Kidney epithelial cell (primary cell): ENCODE data around the gene DNAH8. TPM values are rescaled to one million over a fixed set of nuclear protein-coding genes. Genes with fewer than 3 reads are reported as not detected.
"Not testable (repeated sequence)": the region's sequence is repeated elsewhere in the genome, so short reads cannot be mapped to it uniquely, and the experiment has no call there.

Experiments
- DNase-seq: peaks from one replicate; pipeline ENCODE4 v3.0.0-alpha.2; 2010; ENCODE audit warnings: low read depth
- H3K27me3 ChIP-seq: 2 replicates; pipeline ENCODE4 v1.6.0; 2011; ENCODE audit warnings: low read length; ENCODE audit not compliant: control insufficient read depth, insufficient read depth
- H3K36me3 ChIP-seq: 2 replicates; pipeline ENCODE4 v1.5.1; 2011; ENCODE audit warnings: low read length; ENCODE audit not compliant: control insufficient read depth, insufficient read depth
- H3K4me3 ChIP-seq: 2 replicates; pipeline ENCODE4 v1.5.1; 2011; ENCODE audit warnings: low read depth, mild to moderate bottlenecking, control low read depth, low read length
- CTCF ChIP-seq: IDR thresholded peaks from 2 replicates; pipeline ENCODE4 v1.5.1; 2011; ENCODE audit warnings: mild to moderate bottlenecking, moderate library complexity, low read length, control low read depth, inconsistent platforms; ENCODE audit not compliant: insufficient read depth, poor library complexity, severe bottlenecking
- total RNA-seq: library from RNA; depleted of rRNA; stranded (reverse); fragments of >200 nt; gene quantifications from 2 replicates; pipeline ENCODE4 v1.2.3, GENCODE V29; 2015

The DNAH8 gene
- total RNA-seq, 1 donor from 2014 or later, result not detected

- H3K27me3 ChIP-seq, result no peaks in the 10 kb centered on the region
- H3K36me3 ChIP-seq, result no peaks in the 10 kb centered on the region
- TF ChIP-seq CTCF, result no peak
- no peak for DNase-seq
- no peak overlapping the region for H3K4me3 ChIP-seq
These were observed 194.1 kb downstream of the DNAH8 start for GRCh38 chr6:38909015-38909730.

GRCh38 chr6:38910207-38910606 is 195.1 kb downstream of the DNAH8 start:
- Histone ChIP-seq H3K36me3 (no peaks in the 10 kb centered on the region), H3K4me3 (no peak overlapping the region), H3K27me3 (no peaks in the 10 kb centered on the region)
- TF ChIP-seq CTCF, result no peak
- DNase-seq, result no peak

- Histone ChIP-seq H3K27me3 (no peaks in the 10 kb centered on the region), H3K36me3 (no peaks in the 10 kb centered on the region), H3K4me3 (no peak overlapping the region)
- no peak for TF ChIP-seq CTCF
- no peak for DNase-seq
These were observed 197.3 kb downstream of the DNAH8 start for GRCh38 chr6:38912378-38912777.

- no peak for DNase-seq
- TF ChIP-seq CTCF, result no peak
- Histone ChIP-seq H3K4me3 (no peak overlapping the region), H3K27me3 (no peaks in the 10 kb centered on the region), H3K36me3 (no peaks in the 10 kb centered on the region)
These were observed 200.3 kb downstream of the DNAH8 start for GRCh38 chr6:38915205-38915925.

- H3K36me3 ChIP-seq, DNase-seq, H3K4me3 ChIP-seq, H3K27me3 ChIP-seq: not testable (repeated sequence)
These were observed 206.4 kb downstream of the DNAH8 start for GRCh38 chr6:38921540-38921939.

- no peaks in the 10 kb centered on the region for H3K27me3 ChIP-seq
- TF ChIP-seq CTCF, result no peak
- no peak overlapping the region for H3K4me3 ChIP-seq
- no peaks in the 10 kb centered on the region for H3K36me3 ChIP-seq
- no peak for DNase-seq
These were observed 209.8 kb downstream of the DNAH8 start for GRCh38 chr6:38924791-38925509.
